Pancreas (tissue), 10 donors: ENCODE measurements around the gene NOC4L. TPM values are rescaled to one million over a fixed set of nuclear protein-coding genes. Genes with fewer than 3 reads are reported as not detected.

Experiments used
- ATAC-seq, 4 donors: fragments of 200-7000 bp; cut with Tn5 transposase; one replicate each; pipeline versions ENCODE4 v1.8.0 to v1.9.1; 2020; ENCODE audit warnings: mild to moderate bottlenecking in 4 of 4, moderate library complexity in 4 of 4
- DNase-seq, 6 donors: peaks; one replicate each; pipeline ENCODE4 v3.0.0-alpha.2; 2020
- FAIRE-seq: peaks from 2 replicates; lab custom pipeline; 2012; peaks lifted over from hg19 to GRCh38; lab: Jason Lieb, UNC
- H3K27ac ChIP-seq, 4 donors: fragments of 200-600 bp; sonication (generic); 1 replicate in 3 of 4; 2 replicates in 1 of 4; pipeline versions ENCODE4 v1.5.0 to v1.8.0; 2020
- H3K27me3 ChIP-seq, 4 donors: fragments of 200-600 bp; one replicate each; pipeline ENCODE4 v1.8.0; 2021
- H3K36me3 ChIP-seq, 3 donors: fragments of 200-600 bp; sonication (generic) in 1 of 3; one replicate each; pipeline versions ENCODE4 v1.5.0 to v1.8.0; 2020 to 2021
- H3K4me1 ChIP-seq, 3 donors: fragments of 200-600 bp; one replicate each; pipeline ENCODE4 v1.8.0; 2021
- H3K4me3 ChIP-seq, 4 donors: fragments of 200-600 bp; sonication (generic) in 2 of 4; one replicate each; pipeline versions ENCODE4 v1.5.0 to v1.8.0; 2020 to 2021
- H3K9me3 ChIP-seq, 4 donors: fragments of 200-600 bp; one replicate each; pipeline ENCODE4 v1.8.0; 2021
- CTCF ChIP-seq, 4 donors: fragments of 200-600 bp; sonication (generic) in 3 of 4; IDR thresholded peaks; one replicate each; pipeline versions ENCODE4 v1.5.0 to v1.8.0; 2021; ENCODE audit warnings: antibody characterized with exemption in 4 of 4
- WGBS, 2 donors: extraction: QIAGEN DNeasy Blood & Tissue Kit; methylation state at CpG; one replicate each; pipeline ENCODE4 v1.1.7; 2013; 5-methylcytosine and 5-hydroxymethylcytosine counted together
- intact Hi-C, 3 donors: fragments of 100-400 bp; cut with DNase I; formaldehyde crosslinking; loops; one replicate each; pipeline versions ENCODE4 v1.11.1 to v1.14.2; 2022
- polyA plus RNA-seq, 2 donors: library from polyadenylated mRNA; stranded (reverse); fragments of 200-250 nt; gene quantifications; one replicate each; pipeline ENCODE4 v1.2.3, GENCODE V29; 2013
- total RNA-seq, 6 donors: library from RNA; stranded (reverse); fragmentation: NEBNext Ultra II Directional in 4 of 6; extraction: Animal tissue kit (Norgen Biotek cat#: 25700) in 4 of 6; gene quantifications; one replicate each; pipeline versions ENCODE4 v1.2.1 to v1.2.4, GENCODE V29; 2021 to 2023
- donor health status: healthy with polysubstance abuse.
- donor health status: DM: no; HTN: no; CAD: no; lungs with moderate emphysema.
- donor health status: DM: no; HTN: no; CAD: no.
- donor health status: control.
- donor health status: control.
- donor health status: Bipolar disorder and iron deficiency.
- donor health status: DM: yes; HTN: yes; CAD: no.
- donor health status: DM: no; HTN: no; CAD: no.
- donor health status: DM: no; HTN: no; CAD: no.
- donor health status: DM: yes; HTN: yes; CAD: no.

NOC4L gene
- total and polyA plus RNA-seq, 8 donors, result 6.8 to 45.8 (median 8.8) TPM

DNA sequence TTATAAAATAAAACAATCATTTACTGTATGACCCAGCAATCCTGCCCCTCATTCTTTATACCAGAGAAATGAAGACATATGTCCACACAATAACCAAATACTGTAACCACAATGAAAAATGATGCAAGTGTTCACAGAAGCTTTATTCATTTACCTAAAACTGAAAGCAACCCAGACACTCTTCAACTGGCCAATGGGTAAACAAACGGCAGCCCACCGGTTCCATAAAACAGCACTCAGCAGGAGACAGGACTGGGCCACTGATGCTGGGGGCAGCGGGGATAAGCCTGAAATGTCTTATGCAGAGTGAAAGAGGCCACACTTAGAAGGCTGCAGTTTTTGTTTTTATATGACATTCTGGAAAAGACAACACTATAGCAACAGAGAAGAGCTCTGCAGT is 15.2 kb upstream of the NOC4L start:
- TF ChIP-seq CTCF (IDR thresholded peaks at IDR 0.05), result no peak
- Histone ChIP-seq H3K27me3 (no peaks in the 10 kb centered on the region), H3K36me3 (peaks cover 0 to 5% (median 0%) of the 10 kb centered on the region in 3 donors), H3K4me1 (no peaks in the 10 kb centered on the region), H3K9me3 (no peaks in the 10 kb centered on the region), H3K4me3 (no peak overlapping the region), H3K27ac (no peak overlapping the region)
- no peak for ATAC-seq
- intact Hi-C loops, result no loop called here
- 94 to 97% methylated on average over 3 of the region's 3 CpGs for WGBS, 2 donors
- no peak for FAIRE-seq
- DNase-seq, result peak in 1 of 6 donors; percentile 25

- intact Hi-C loops, result no loop called here
- Histone ChIP-seq H3K27ac (no peak overlapping the region), H3K36me3 (peaks cover 0 to 5% (median 0%) of the 10 kb centered on the region in 3 donors), H3K9me3 (no peaks in the 10 kb centered on the region), H3K4me3 (no peak overlapping the region), H3K4me1 (no peaks in the 10 kb centered on the region), H3K27me3 (no peaks in the 10 kb centered on the region)
- 94 to 97% methylated on average over 14 of the region's 14 CpGs for WGBS, 2 donors
- ATAC-seq (no peak), FAIRE-seq (no peak), DNase-seq (peak in 1 of 6 donors; percentile 30)
- no peak for TF ChIP-seq CTCF (IDR thresholded peaks at IDR 0.05)
These were observed 13.6 kb upstream of the NOC4L start for GRCh38 chr12:132130690-132131089.

DNA sequence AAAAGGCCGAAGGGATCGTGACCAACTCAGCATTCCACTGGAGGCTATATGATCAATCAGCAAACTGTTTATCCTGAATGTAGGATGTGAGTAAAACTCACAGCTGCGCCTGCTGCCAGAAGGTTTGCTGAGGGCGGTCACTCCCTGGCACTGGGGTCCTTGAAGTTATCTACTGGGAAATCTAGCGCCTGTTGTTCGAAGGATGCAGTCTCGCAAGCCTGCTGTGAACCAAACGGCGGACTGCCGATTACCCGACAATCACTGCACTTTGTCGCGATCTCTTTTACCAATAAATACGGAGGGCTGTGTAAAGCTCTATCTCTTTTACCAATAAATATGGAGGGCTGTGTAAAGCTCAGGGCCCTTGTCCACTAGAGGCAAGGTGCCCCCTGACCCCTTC is 13.0 kb upstream of the NOC4L start:
- no peak for FAIRE-seq

DNA sequence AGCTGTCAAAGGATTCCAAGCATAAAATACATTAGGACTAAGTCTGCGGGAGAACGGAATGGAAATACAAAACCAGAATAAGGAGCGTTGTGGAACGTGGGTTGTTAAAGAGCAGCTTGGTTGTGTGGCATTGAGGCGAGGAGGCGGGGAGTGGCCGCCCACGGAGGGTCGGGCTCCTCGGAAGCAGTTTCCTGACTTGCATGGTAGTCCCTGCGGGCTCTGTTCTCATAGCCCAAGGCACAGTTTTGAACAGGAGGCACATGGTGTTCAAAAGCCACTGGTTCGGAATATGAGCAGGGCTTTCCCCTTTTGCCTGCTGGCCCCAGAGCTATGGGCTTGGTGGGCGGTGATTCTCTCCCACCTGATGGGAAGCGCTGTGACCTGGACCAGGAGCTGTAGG is 12.3 kb upstream of the NOC4L start:
- intact Hi-C loops, result no loop called here
- H3K27me3 ChIP-seq, result no peaks in the 10 kb centered on the region
- H3K4me3 ChIP-seq, result no peak overlapping the region
- FAIRE-seq (no peak), ATAC-seq (no peak), DNase-seq (no peak)
- H3K36me3 ChIP-seq, result no peaks in the 10 kb centered on the region
- H3K9me3 ChIP-seq, result no peaks in the 10 kb centered on the region
- H3K4me1 ChIP-seq, result no peaks in the 10 kb centered on the region
- WGBS, 2 donors, result 93% methylated on average over 14 of the region's 14 CpGs
- no peak overlapping the region for H3K27ac ChIP-seq
- TF ChIP-seq CTCF (IDR thresholded peaks at IDR 0.05), result no peak

More for the DNA sequence above, 13.0 kb upstream of the NOC4L start:
- WGBS, 2 donors, result 96% methylated on average over 14 of the region's 14 CpGs
- Histone ChIP-seq H3K36me3 (no peaks in the 10 kb centered on the region), H3K4me3 (no peak overlapping the region), H3K4me1 (no peaks in the 10 kb centered on the region), H3K27me3 (no peaks in the 10 kb centered on the region), H3K27ac (no peak overlapping the region), H3K9me3 (no peaks in the 10 kb centered on the region)
- ATAC-seq (no peak), DNase-seq (no peak)
- no peak for TF ChIP-seq CTCF (IDR thresholded peaks at IDR 0.05)
- intact Hi-C loops, result no loop called here

- Histone ChIP-seq H3K9me3 (no peaks in the 10 kb centered on the region), H3K27me3 (no peaks in the 10 kb centered on the region), H3K4me3 (no peak overlapping the region), H3K36me3 (no peaks in the 10 kb centered on the region), H3K4me1 (no peaks in the 10 kb centered on the region), H3K27ac (no peak overlapping the region)
- WGBS, 2 donors, result 94 to 95% methylated on average over 35 to 39 of the region's 39 CpGs
- ATAC-seq, result peak in 1 of 4 donors; percentile 10
- DNase-seq, result peak in 1 of 6 donors; percentile 63
- intact Hi-C loops, result no loop called here
- FAIRE-seq, result no peak
- no peak for TF ChIP-seq CTCF (IDR thresholded peaks at IDR 0.05)
These were observed 11.4 kb upstream of the NOC4L start for GRCh38 chr12:132132609-132133430.
